Esophagus muscularis mucosa (tissue), 4 donors: Measurements from ENCODE around the gene IFT52. TPM values are rescaled to one million over a fixed set of nuclear protein-coding genes. Genes with fewer than 3 reads are reported as not detected.

ENCODE experiments used
- DNase-seq: peaks from one replicate; pipeline ENCODE4 v3.0.0-alpha.2; 2017; ENCODE audit errors: extremely low spot score
- H3K27ac ChIP-seq, 4 donors: fragments of 200-600 bp; sonication (generic); replicated peaks in 1 of 4; 1 replicate in 3 of 4; 2 replicates in 1 of 4; pipeline ENCODE4 v1.5.1; 2016 to 2019; ENCODE audit warnings: mild to moderate bottlenecking in 1 of 4
- H3K27me3 ChIP-seq, 4 donors: fragments of 200-600 bp; sonication (generic); one replicate each; pipeline versions ENCODE4 v1.5.1 to v1.6.0; 2016 to 2019
- H3K36me3 ChIP-seq, 4 donors: fragments of 200-600 bp; sonication (generic); one replicate each; pipeline ENCODE4 v1.5.1; 2016 to 2019
- H3K4me1 ChIP-seq, 4 donors: fragments of 200-600 bp; sonication (generic); one replicate each; pipeline ENCODE4 v1.5.1; 2016 to 2019
- H3K4me3 ChIP-seq, 4 donors: fragments of 200-600 bp; sonication (generic); 1 replicate in 2 of 4; 2 replicates in 2 of 4; pipeline ENCODE4 v1.5.1; 2016 to 2019; ENCODE audit warnings: mild to moderate bottlenecking in 4 of 4, moderate library complexity in 1 of 4
- H3K9me3 ChIP-seq, 4 donors: fragments of 200-600 bp; sonication (generic); 1 replicate in 3 of 4; 2 replicates in 1 of 4; pipeline ENCODE4 v1.5.1; 2016 to 2019
- EP300 ChIP-seq: sonication (generic); formaldehyde crosslinking; IDR thresholded peaks from one replicate; pipeline ENCODE4 v1.6.1; 2017; ENCODE audit warnings: antibody characterized with exemption
- POLR2A ChIP-seq: fragments of 450-650 bp; IDR thresholded peaks from one replicate; pipeline ENCODE4 v1.6.1; 2017; ENCODE audit warnings: antibody characterized with exemption, moderate library complexity, mild to moderate bottlenecking, low read depth
- POLR2AphosphoS5 ChIP-seq, 2 donors: sonication (generic); formaldehyde crosslinking; IDR thresholded peaks; one replicate each; pipeline ENCODE4 v1.6.1; 2017; ENCODE audit warnings: antibody characterized with exemption in 2 of 2
- WGBS: methylation state at CpG from one replicate; pipeline ENCODE4 v1.1.5; 2018; 5-methylcytosine and 5-hydroxymethylcytosine counted together
- intact Hi-C: fragments of 100-400 bp; cut with DNase I; formaldehyde crosslinking; loops from one replicate; pipeline ENCODE4 v1.15.1; 2023
- total RNA-seq, 4 donors: library from RNA; depleted of rRNA; stranded (reverse); fragments of >200 nt; gene quantifications; one replicate each; pipeline versions ENCODE4 v1.1.0 to v1.2.1, GENCODE V29; 2016
- TF ChIP-seq, protein P1 (sequence below), 3 experiments: fragments of 200-600 bp in 2 of 3; fragments of 450-650 bp in 1 of 3; sonication (generic) in 2 of 3; IDR thresholded peaks; one replicate each; pipeline ENCODE4 v1.5.1; 2017 to 2019; ENCODE audit warnings: antibody characterized with exemption in 3 of 3, mild to moderate bottlenecking in 2 of 3, moderate library complexity in 1 of 3

IFT52 gene
- total RNA-seq, 4 donors from 2014 or later, result 17.4 to 20.9 (median 18.9) TPM

GRCh38 chr20:43681991-43682410 lies 91.3 kb downstream of the IFT52 start:
- Histone ChIP-seq H3K36me3 (no peaks in the 10 kb centered on the region), H3K27ac (no peak overlapping the region), H3K4me1 (no peaks in the 10 kb centered on the region), H3K27me3 (no peaks in the 10 kb centered on the region), H3K9me3 (no peaks in the 10 kb centered on the region), H3K4me3 (no peak overlapping the region)
- no peak for DNase-seq
- intact Hi-C loops, result no loop called here
- 100% methylated on average over 1 of the region's 2 CpGs for WGBS
- TF ChIP-seq, protein P1, sequence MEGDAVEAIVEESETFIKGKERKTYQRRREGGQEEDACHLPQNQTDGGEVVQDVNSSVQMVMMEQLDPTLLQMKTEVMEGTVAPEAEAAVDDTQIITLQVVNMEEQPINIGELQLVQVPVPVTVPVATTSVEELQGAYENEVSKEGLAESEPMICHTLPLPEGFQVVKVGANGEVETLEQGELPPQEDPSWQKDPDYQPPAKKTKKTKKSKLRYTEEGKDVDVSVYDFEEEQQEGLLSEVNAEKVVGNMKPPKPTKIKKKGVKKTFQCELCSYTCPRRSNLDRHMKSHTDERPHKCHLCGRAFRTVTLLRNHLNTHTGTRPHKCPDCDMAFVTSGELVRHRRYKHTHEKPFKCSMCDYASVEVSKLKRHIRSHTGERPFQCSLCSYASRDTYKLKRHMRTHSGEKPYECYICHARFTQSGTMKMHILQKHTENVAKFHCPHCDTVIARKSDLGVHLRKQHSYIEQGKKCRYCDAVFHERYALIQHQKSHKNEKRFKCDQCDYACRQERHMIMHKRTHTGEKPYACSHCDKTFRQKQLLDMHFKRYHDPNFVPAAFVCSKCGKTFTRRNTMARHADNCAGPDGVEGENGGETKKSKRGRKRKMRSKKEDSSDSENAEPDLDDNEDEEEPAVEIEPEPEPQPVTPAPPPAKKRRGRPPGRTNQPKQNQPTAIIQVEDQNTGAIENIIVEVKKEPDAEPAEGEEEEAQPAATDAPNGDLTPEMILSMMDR (IDR thresholded peaks at IDR 0.05), result no peak
- no peak for TF ChIP-seq EP300
- TF ChIP-seq POLR2AphosphoS5 (IDR thresholded peaks at IDR 0.05), result no peak
- no peak for TF ChIP-seq POLR2A

- H3K9me3 ChIP-seq, result no peaks in the 10 kb centered on the region
- H3K27ac ChIP-seq, result no peak overlapping the region
- no peak overlapping the region for H3K4me3 ChIP-seq
- no peaks in the 10 kb centered on the region for H3K27me3 ChIP-seq
- DNase-seq, result no peak
- no peak for TF ChIP-seq POLR2AphosphoS5 (IDR thresholded peaks at IDR 0.05)
- TF ChIP-seq POLR2A, result no peak
- TF ChIP-seq, protein P1 (IDR thresholded peaks at IDR 0.05), result no peak
- intact Hi-C loops, result no loop called here
- 95% methylated on average over 9 of the region's 9 CpGs for WGBS
- H3K4me1 ChIP-seq, result no peaks in the 10 kb centered on the region
- H3K36me3 ChIP-seq, result no peaks in the 10 kb centered on the region
These were observed 91.7 kb downstream of the IFT52 start for GRCh38 chr20:43682446-43682845.

GRCh38 chr20:43686820-43687219 lies 96.1 kb downstream of the IFT52 start:
- 98% methylated on average over 11 of the region's 13 CpGs for WGBS
- intact Hi-C loops, result no loop called here
- H3K36me3 ChIP-seq, result no peaks in the 10 kb centered on the region
- no peak for DNase-seq
- H3K4me3 ChIP-seq, result no peak overlapping the region
- no peak for TF ChIP-seq POLR2A
- TF ChIP-seq EP300, result no peak
- no peak for TF ChIP-seq POLR2AphosphoS5 (IDR thresholded peaks at IDR 0.05)
- TF ChIP-seq, protein P1 (IDR thresholded peaks at IDR 0.05), result no peak
- no peaks in the 10 kb centered on the region for H3K27me3 ChIP-seq
- H3K4me1 ChIP-seq, result no peaks in the 10 kb centered on the region
- no peak overlapping the region for H3K27ac ChIP-seq
- H3K9me3 ChIP-seq, result no peaks in the 10 kb centered on the region

- WGBS, result 97% methylated on average over 4 of the region's 4 CpGs
- H3K4me3 ChIP-seq, result no peak overlapping the region
These were observed 98.4 kb downstream of the IFT52 start for GRCh38 chr20:43689165-43689564.

More at GRCh38 chr20:43689165-43689564, 98.4 kb downstream of the IFT52 start:
- Histone ChIP-seq H3K36me3 (no peaks in the 10 kb centered on the region), H3K9me3 (no peaks in the 10 kb centered on the region), H3K27me3 (no peaks in the 10 kb centered on the region), H3K4me1 (no peaks in the 10 kb centered on the region), H3K27ac (no peak overlapping the region)
- TF ChIP-seq POLR2A (no peak), POLR2AphosphoS5 (IDR thresholded peaks at IDR 0.05) (no peak), EP300 (no peak)
- TF ChIP-seq, protein P1 (IDR thresholded peaks at IDR 0.05), result no peak
- no peak for DNase-seq
- intact Hi-C loops, result no loop called here
